GM21825 (cell line): ENCODE results near the gene SUPT20HL2.
"Not testable (repeated sequence)": the region's sequence is repeated elsewhere in the genome, so short reads cannot be mapped to it uniquely, and the experiment has no call there.

Experiments
- ATAC-seq: cut with Tn5 transposase; IDR thresholded peaks from one replicate; pipeline ENCODE4 v1.9.1; 2021; ENCODE audit warnings: mild to moderate bottlenecking, moderate library complexity; ENCODE audit not compliant: unreplicated experiment

SUPT20HL2 gene

DNA sequence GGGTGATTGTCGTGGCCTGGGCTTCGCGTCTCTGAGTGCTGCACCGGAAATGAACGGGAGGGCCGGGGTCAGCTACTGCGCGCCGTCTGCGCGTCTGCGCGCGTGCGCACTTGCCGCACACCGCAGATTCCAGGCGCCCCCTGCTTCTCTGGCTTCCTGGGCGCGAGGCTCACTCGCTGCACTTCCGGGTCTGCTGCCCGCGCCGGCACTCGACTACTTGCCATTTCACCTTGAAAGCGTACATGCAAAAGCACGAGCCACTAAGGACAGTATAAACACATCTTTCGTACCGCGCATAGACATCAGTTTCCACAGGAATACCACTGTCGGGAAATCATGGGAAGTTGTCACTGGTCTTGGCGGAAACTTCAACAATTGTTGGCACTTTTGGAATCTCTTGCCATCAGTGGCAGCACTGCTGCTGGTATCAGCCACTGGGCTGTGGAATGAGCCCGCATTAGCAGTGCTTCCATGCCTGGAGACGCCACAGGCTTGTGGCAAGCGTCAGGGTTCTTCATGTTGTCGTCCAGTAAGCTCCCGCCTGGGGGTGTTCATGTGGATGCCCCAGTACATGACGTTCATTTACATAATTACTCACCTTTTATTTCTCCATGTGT lies at the start of gene SUPT20HL2:
TSS of gene SUPT20HL2 (minus strand) at position 51 of the 617 bp plus-strand sequence. CDS start 754 bp downstream, outside the sequence.
- no peak for ATAC-seq

DNA sequence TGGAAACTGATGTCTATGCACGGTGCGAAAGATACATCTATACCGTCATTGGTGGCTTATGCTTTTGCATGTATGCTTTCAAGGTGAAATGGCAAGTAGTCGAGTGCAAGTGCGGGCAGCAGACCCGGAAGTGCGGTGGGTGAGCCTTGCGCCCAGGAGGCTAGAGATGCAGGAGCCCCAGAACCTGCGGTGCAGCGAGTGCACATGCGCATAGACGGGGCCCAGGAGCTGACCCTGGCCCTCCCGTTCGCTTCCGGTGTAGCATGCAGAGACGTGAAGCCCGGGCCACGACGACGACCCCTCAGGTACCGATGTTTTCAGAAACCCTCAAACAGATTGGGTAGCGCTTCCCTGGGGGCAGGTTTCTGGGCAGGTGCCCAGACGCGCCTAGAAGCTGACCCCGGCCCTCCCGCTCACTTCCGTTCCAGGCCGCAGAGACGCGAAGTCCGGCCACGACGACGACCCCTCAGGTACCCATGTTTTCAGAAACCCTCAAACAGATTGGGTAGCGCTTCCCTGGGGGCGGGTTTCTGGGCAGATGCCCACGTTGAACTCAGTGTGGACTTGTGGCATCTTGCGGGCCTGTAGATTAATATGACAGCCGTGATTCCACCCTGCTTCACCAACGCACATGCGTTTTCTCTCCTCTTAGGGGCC lies 48.3 kb upstream of the SUPT20HL2 start:
- ATAC-seq: not testable (repeated sequence)

DNA sequence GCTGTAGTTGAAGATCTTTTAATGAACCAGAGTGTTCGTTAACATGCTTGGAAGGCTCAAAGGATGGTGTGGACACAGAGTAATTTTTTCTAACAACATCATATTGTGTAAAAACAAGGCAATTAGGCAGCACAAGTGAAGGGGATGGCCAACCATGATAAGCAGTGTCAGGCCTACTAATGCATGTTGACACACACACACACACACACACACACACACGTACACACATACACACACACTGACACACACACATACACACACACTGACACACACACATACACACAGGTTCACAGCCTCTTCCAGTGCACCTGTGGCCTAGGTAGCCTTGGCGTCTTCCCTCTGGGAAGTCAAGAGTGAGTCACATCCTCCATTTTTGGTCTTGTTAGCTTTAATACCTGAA lies 46.4 kb upstream of the SUPT20HL2 start, which contains the start of gene SUPT20HL1:
TSS of gene SUPT20HL1 (plus strand) at position 368 of the 400 bp plus-strand sequence. CDS start 2,122 bp downstream, outside the sequence.
- no peak for ATAC-seq

DNA sequence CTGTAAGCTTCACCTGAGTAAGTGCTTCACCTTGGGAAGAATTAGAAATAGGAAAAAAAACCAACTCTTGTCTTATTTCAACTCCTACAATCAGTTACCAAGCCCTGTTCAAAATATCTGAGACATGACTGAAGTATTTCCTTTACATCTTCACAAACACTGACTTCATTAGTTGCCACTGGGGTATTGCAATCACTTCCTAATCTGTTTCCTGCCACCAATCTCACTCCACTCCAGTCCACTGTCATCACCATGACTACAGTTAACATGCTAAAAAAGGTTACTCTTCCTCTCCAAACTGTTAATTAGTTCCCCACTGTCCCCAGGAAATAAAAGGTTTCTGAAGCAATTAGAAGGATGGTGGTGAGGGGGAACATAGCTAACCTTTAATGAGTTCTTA lies 43.2 kb upstream of the SUPT20HL2 start:
- ATAC-seq: no peak

DNA sequence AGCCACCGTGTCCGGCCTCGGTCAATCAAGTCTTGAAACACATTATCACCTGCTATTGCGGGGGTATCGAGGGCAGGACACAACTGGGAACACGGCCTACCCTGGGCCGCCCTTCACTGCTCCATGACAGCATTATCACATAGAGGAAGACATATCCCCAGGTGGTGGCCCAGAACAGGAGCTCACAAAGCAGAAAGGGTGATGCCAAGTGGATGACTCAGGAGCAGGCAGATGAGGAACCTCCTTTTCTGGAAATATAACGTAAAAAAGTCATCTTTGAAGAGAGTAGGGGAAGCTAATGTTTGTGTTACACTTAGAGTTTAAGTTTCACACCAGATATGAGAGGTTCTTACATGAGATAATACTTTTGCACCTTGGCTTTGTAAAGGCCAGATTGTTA lies 41.2 kb upstream of the SUPT20HL2 start:
- ATAC-seq: no peak

DNA sequence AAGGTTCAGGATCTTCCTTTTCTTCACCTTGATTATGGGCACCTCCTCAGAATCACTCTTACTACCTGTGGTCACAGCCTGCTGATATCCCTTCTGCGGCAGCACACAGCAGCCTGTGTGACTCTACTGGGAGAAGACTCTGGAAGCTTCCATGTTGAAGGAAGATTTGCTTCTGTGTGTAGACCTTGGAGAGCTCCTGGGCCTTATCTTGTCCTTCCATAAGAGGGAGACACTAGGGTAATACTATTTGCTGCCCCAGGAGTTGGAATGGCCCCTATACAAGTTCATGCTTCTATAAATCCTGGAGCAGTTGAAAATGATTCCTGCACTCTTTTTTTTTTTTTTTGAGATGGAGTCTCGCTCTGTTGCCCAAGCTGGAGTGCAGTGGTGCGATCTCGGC lies 36.3 kb upstream of the SUPT20HL2 start:
- no peak for ATAC-seq

DNA sequence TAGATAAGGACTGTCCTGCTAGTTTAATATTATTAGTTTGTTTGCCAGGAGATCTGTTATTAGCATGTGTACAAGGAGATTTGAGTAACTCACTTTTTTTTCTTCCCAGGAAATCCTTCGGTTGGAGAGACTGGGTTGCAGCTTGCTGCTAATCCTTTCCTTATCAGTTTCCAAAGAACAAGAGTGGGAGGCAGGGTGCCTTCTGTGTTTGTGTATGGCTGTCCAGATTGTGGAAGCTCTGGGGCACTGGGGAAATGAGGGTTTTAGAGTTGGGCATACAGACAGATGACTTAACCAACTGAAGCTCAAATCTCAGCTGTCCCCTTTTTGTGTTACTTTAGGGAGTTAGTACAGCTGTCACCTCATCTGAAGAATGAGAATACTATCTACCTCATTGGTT lies 34.0 kb upstream of the SUPT20HL2 start:
- ATAC-seq: no peak

DNA sequence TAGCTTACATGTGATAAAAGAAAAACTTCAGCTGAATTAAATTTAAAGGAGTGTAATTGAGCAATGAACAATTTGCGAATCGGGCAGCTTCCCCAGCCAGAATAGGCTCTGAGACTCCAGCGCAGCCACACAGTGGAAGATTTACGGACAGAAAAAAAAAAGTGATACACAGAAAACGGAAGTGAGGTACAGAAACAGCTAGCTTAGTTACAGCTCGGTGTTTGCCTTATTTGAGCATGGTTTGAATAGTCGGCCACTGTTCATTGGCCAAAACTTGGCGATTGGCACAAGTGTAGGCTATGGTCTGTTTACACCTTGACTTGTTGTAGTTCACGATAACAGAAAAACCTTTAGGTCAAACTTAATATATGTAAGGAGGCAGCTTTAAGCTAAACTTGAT lies 29.9 kb upstream of the SUPT20HL2 start:
- peak; percentile 73 for ATAC-seq

DNA sequence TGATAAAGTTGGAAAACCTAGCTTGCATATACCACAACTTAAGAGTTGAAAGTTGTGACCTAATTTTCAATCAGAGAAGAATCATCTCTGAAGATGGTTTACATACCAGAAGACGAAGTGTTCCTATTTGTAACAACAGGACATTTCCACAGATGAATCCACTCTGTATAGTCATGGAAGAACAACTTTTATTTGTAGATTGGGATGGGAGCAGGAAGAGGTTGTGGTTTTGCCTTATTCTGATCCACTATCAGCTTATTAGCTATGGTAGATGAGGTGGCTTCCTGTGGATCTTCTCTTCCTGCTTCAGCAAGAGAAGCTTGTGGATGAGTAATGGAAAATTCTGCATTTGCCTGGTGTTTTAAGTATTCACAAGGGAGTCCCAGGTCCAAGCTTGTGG lies 27.9 kb upstream of the SUPT20HL2 start:
- no peak for ATAC-seq

DNA sequence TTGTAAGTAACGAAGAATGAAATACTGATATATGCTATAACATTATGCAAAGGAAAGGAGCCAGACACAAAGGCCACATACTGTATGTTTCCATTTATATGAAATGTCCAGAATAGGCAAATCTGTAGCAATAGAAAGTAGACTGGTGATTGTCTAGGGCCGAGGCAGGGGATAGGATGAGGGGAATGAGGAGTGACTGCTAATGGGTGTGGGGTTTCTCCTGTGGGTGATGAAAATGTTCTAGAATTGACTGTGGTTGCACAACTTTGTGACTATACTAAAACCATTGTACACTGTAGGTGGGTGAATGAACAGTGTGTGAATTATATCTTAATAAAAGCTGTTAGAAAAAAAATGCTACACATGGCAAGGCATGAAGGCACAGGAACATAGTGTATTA lies 26.6 kb upstream of the SUPT20HL2 start:
- no peak for ATAC-seq

DNA sequence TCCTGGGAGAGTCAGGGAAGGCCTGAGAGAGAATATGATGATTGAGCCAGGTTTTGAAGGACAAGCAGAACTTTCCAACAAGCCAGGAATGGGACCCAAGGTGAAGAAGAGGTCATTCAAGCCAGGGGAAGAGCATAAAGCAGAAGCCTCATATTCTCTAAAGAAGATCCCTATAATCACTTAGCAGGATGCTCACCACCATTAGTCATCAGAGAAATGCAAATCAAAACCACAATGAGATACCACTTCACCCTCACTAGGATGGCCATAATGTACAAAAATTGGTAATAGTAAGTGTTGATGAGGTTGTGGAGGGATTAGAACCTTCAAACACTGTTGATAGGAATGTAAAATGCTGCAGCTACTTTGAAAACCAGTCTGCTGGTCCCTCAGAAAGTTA lies 26.0 kb upstream of the SUPT20HL2 start:
- no peak for ATAC-seq

DNA sequence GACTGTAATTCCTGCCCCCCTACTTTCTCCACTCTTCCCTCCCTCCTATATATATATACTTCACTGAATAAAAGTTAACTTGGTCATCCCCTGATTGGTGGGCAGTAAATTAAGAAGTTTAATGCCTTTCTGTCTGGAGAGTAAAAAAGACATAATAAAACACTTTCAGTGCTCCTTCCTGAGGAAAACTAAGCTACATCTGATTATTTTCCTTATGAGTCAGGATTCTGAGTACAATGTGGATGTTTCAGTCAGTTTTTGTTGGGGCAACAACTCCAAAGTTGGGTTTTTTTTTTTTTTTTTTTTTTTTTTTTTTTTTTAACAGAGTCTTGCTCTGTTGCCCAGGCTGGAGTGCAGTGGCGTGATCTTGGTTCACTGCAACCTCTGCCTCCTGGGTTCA lies 22.0 kb upstream of the SUPT20HL2 start:
- no peak for ATAC-seq

DNA sequence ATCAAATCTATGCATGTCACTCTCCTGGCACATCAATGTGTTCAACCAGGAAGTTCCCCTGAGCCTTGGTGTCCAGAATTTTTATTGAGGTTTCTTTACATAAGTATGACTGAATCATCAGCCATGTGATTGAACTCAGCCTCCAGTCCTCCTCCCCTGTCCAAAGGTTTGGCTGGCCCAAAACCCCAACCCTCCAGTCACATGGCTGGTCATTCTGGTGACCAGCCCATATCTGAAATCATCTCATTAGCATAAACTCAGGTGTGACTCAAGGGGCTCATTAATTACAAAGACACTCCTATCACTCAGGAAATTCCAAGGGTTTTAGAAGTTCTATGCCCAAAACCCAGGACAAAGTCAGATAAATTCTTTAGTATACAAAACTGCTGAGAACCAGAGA lies 20.6 kb upstream of the SUPT20HL2 start:
- ATAC-seq: no peak

DNA sequence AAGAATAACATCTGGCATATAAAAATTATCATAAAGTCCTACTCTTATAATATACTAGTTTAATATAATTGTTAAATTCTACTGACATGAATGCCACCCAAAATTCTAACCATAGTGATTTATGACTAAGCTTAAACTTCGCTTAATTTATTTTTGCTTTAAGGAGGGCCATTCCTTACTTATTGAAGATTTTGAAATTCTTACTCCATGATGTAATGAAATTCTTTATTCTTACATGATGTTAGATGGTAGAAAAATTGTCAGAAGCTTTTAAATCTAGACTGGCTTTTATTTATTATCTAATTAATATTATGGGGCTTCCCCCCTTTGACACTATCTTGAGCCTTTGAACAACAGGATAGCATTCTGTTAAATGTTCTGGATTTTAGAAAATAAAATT lies 19.5 kb upstream of the SUPT20HL2 start:
- ATAC-seq: no peak

DNA sequence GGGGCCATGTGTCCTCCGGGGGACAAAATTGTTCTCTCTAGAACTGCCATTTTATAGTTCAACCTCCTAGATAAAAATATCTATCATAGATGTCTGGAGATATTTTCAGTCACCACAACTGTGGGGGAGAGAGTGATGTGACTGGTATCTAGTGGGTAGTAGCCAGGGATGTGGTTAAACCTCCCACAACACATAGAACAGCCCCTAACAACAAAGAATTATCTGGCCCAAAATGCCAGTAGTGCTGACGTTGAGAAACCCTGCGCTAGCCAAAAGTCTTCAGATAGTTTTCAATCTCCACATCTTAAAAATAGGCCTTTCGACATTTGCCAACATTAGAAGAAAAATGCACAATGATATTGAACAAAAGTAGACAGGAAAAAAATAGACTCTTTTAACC lies 19.0 kb upstream of the SUPT20HL2 start:
- ATAC-seq: no peak

DNA sequence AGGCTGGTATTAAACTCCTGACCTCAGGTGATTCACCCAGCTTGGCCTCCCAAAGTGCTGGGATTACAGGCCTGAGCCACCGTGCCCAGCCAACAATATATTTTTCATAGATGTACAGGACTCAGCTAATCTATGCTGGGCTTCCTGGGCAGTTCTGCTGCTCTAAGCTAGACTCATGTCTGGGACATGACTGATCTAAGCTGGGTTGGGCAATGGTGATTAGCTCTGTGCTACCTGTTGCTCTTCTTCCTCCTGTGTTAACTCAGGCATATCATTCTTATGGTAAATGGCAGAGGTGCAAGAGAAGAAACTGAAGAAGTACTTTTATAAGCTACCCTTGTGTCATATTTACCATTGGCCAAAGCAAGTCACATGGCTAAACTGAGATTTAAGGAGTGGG lies 11.4 kb upstream of the SUPT20HL2 start:
- ATAC-seq: no peak

DNA sequence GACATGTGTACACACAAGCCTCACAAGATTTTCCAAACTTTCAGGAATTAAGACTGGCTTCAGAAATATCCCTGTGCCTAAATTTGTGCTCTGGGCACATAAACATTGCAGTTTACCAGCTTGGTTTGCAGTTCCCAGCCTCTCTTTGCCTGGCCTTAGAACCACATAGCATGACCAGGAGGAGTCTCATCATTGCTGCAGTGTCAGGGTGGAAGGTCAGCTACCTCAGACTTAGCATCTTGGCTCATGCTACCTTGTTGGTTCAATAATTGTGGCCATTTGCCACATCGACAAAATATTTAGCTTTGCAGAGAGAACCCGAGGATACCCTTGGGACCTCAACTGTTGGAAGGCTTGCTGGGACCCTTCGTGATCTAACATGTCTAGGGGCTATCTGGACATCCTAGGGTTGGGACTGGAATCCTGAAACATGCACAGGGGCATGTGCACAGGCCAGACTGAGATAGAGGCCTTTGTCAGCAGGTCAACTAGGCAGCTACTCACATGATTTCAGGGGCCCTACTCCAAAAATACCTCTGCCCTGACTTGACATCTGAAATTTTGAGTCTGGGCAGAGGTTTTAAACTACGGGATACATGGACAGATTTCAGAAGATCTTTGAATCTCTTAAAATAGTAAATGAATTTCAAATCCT lies 8.0 kb upstream of the SUPT20HL2 start:
- ATAC-seq: no peak

DNA sequence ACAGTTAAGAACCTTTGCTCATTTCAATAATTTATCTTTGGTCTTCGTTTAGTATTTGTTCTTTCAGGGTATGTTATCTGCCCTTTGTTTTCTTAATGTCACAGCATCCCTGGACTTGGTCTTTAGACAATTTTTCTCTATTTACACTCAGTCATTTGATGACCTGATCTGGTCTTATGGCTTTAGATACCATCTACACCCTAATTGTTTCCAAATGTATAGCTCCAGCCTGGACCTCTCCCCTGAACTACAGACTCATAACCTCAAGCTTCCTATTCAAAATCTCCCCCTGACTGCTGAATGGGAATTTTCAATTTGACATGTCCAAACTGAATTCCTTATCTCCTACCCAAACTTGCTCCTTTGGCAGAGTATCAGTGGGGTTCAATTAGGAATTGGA lies 3.7 kb upstream of the SUPT20HL2 start:
- ATAC-seq: no peak

DNA sequence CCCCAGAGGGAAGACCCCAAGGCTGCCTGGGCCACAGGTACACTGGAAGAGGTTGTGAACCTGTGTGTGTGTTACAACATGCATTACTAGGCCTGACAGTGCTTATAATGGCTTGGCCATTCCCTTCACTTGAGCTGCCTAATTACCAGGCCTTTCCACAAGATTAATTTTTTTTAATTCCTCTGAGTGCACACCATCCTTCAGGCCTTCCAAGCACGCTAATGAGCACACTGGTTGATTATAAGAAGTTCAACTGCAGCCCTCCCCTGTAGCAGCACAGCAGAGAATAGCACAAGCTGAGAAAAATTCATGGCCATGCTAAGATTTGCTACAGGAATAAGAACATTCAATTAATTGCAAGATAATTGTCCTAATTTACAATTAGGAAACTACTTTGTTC lies 2.2 kb upstream of the SUPT20HL2 start:
- no peak for ATAC-seq

DNA sequence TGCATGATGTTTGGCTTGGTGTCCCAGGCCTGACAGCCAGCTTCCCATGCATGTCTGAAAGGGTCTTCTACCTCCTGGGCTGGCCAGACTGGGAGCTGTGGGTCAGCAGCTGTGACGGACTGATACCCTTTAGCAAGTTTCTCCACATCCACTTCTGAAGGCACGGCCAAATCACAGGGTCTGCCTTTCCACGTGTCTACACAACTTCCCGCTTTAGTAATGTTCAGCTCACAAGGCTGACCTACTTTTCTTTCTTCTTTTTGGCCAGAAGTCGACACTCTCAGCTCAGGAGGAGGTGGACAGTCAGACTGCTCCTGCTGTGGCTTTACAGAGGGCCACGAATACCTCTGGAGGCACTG lies 1.6 kb downstream of the SUPT20HL2 start:
- not testable (repeated sequence) for ATAC-seq

DNA sequence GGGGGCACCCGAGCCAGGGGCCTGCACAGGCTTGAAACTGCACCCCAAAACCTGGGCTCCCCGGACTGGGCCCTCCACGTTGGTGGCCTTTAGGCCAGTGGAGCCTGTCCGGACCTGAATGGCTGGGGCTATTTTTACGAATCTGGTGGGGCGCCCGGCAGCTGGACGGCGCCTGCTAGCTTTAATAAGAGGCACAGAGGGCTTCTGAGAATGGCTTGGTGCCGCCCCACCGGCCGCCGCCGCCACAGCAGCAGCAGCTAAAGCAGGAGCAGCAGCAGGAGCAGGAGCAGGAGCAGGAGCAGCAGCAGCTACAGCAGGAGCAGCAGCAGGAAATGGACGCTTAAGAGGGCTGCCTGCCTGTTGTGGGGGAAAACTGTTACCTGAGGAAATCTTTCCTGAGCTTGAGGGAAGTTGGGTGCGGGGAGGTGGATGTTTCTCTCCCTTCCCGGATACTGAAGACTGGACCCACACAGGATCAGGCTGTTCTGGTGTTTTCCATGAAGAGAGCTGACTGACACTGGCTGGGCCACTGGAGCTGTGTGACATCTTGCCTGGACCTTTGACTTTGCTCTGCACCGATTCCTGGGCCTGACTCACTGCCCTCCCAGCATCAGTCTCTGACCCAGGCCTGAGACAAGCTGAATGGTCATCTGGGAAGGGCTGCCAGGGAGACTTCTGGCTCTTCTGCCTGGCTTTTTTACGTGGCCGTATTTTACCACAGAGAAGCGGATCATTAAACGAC lies 2.2 kb downstream of the SUPT20HL2 start:
- not testable (repeated sequence) for ATAC-seq

DNA sequence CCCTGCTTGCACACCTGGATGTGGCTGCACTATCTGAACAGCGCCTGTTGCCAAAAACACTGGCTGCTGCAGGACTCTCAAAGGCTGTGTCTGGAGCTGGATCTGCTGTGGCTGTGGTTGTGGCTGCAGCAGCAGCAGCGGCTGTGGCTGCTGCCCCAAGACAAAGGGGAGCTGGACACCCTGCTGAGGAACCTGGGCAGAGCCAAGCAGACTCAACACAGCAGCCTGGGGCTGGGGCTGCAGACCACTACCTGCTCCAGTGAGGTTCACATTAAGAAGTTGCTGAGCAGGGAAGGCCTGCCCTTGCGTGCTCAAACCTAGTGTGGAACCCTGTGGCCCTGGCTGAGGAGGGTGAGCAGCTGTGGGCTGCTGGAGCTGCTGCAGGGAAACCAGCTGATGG lies 3.0 kb downstream of the SUPT20HL2 start:
- not testable (repeated sequence) for ATAC-seq
